ENCODE results near the gene TCF12.
A peak's percentile ranks its signal among the peaks of the same experiment; 100 is the strongest.

TCF12 gene

GRCh38 chr15:57056357-57056756 lies 137.9 kb downstream of the TCF12 start:
- no peak overlapping the region for H3K4me3 ChIP-seq (ENCODE audit: low read depth, low read length)

GRCh38 chr15:57057134-57057930 lies 138.9 kb downstream of the TCF12 start:
- TF ChIP-seq, protein P1, sequence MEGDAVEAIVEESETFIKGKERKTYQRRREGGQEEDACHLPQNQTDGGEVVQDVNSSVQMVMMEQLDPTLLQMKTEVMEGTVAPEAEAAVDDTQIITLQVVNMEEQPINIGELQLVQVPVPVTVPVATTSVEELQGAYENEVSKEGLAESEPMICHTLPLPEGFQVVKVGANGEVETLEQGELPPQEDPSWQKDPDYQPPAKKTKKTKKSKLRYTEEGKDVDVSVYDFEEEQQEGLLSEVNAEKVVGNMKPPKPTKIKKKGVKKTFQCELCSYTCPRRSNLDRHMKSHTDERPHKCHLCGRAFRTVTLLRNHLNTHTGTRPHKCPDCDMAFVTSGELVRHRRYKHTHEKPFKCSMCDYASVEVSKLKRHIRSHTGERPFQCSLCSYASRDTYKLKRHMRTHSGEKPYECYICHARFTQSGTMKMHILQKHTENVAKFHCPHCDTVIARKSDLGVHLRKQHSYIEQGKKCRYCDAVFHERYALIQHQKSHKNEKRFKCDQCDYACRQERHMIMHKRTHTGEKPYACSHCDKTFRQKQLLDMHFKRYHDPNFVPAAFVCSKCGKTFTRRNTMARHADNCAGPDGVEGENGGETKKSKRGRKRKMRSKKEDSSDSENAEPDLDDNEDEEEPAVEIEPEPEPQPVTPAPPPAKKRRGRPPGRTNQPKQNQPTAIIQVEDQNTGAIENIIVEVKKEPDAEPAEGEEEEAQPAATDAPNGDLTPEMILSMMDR (IDR thresholded peaks at IDR 0.05; ENCODE audit: low read depth, low read length, missing control alignments): no peak
- no peak overlapping the region for H3K4me3 ChIP-seq (ENCODE audit: low read depth, low read length)
- no peak for DNase-seq (ENCODE audit: low read depth)
- in situ Hi-C loops (cut with HindIII; ENCODE audit: low sequenced_read_pairs): no loop called here

More at GRCh38 chr15:57056357-57056756, 137.9 kb downstream of the TCF12 start:
- DNase-seq (ENCODE audit: low read depth): no peak
- in situ Hi-C loops (cut with HindIII; ENCODE audit: low sequenced_read_pairs): no loop called here
- TF ChIP-seq, protein P1 (IDR thresholded peaks at IDR 0.05; ENCODE audit: low read depth, low read length, missing control alignments): no peak

- H3K4me3 ChIP-seq (ENCODE audit: low read depth, low read length): no peak overlapping the region
- DNase-seq (ENCODE audit: low read depth): no peak
- TF ChIP-seq, protein P1 (IDR thresholded peaks at IDR 0.05; ENCODE audit: low read depth, low read length, missing control alignments): no peak
- in situ Hi-C loops (cut with HindIII; ENCODE audit: low sequenced_read_pairs): no loop called here
Observed at GRCh38 chr15:57059026-57059660, 140.7 kb downstream of the TCF12 start.

GRCh38 chr15:57060799-57061198 lies 142.4 kb downstream of the TCF12 start:
- in situ Hi-C loops (cut with HindIII; ENCODE audit: low sequenced_read_pairs): no loop called here
- TF ChIP-seq, protein P1 (IDR thresholded peaks at IDR 0.05; ENCODE audit: low read depth, low read length, missing control alignments): no peak
- peak; percentile 32 for DNase-seq (ENCODE audit: low read depth)
- H3K4me3 ChIP-seq (ENCODE audit: low read depth, low read length): no peak overlapping the region

- H3K4me3 ChIP-seq (ENCODE audit: low read depth, low read length): no peak overlapping the region
- DNase-seq (ENCODE audit: low read depth): no peak
- in situ Hi-C loops (cut with HindIII; ENCODE audit: low sequenced_read_pairs): no loop called here
- TF ChIP-seq, protein P1 (IDR thresholded peaks at IDR 0.05; ENCODE audit: low read depth, low read length, missing control alignments): no peak
Observed at GRCh38 chr15:57061281-57061680, 142.8 kb downstream of the TCF12 start.

DNA sequence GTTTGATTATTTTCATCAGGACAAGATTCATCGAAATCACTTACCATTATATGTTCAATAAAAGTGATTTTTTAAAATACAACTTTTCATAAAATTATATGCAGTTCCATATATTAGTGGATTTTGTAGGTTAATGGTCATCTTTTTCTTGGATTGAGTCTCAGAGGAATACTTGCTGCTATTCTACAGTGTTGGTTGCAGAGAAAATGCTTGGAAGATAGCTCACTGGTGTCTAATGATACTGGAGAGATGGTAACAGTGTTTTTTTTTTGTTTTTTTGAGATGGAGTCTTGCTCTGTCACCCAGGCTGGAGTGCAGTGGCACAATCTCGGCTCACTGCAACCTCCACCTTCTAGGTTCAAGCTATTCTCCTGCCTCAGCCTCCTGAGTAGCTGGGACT lies 143.3 kb downstream of the TCF12 start:
- TF ChIP-seq, protein P1 (IDR thresholded peaks at IDR 0.05; ENCODE audit: low read depth, low read length, missing control alignments): no peak
- no peak overlapping the region for H3K4me3 ChIP-seq (ENCODE audit: low read depth, low read length)
- no peak for DNase-seq (ENCODE audit: low read depth)
- in situ Hi-C loops (cut with HindIII; ENCODE audit: low sequenced_read_pairs): no loop called here

All from astrocyte of the cerebellum (primary cell).